Fibroblast of skin of scalp (primary cell): ENCODE results near the gene TTC23.
A peak's percentile ranks its signal among the peaks of the same experiment; 100 is the strongest.

ENCODE experiments used
- DNase-seq: peaks from one replicate; pipeline ENCODE4 v3.0.0-alpha.2; 2013

TTC23 gene

DNA sequence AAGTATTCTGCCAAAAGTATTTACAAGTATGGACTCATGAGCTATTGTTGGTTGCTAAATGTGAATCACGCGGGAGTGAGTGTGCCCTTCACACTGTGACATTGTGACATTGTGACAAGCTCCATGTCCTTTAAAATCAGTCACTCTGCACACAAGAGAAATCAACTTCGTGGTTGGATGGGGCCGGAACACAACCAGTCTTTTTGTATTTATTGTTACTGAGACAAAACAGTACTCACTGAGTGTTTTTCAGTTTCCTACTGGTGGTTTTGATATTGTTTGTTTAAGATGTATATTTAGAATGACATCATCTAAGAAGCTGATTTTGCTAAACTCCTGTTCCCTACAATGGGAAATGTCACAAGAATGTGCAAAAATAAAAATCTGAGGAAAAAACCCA, 114.2 kb downstream of the TTC23 start:
- DNase-seq: peak; percentile 19

DNA sequence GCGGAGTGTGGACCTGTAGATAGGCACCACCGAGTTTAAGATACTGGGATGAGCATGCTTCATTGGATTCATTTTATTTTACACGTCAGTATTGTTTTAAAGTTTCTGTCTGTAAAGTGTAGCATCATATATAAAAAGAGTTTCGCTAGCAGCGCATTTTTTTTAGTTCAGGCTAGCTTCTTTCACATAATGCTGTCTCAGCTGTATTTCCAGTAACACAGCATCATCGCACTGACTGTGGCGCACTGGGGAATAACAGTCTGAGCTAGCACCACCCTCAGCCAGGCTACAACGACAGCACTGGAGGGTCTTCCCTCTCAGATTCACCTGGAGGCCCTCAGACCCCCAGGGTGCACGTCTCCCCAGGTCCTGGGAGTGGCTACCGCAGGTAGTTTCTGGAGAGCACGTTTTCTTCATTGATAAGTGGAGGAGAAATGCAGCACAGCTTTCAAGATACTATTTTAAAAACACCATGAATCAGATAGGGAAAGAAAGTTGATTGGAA, 115.0 kb downstream of the TTC23 start:
- no peak for DNase-seq

DNA sequence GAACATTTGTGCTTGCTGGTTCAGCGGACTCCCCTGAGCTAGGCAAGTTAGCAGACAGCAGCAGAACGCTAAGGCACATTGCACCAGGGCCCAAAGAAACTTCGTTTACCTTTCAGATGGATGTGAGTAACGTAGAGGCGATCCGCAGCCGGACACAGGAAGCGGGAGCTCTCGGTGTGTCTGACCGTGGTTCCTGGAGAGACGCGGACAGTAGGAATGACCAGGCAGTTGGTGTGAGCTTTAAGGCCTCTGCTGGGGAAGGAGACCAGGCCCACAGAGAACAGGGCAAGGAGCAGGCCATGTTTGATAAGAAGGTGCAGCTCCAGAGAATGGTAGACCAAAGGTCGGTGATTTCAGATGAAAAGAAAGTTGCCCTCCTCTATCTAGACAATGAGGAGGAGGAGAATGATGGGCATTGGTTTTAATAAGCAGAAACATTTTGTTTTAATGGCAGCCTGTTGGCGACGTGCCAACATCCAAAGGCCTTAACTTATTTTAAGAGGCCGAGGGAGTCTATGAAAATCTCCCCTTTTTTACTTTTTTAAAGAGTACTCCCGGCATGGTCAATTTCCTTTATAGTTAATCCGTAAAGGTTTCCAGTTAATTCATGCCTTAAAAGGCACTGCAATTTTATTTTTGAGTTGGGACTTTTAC, 116.6 kb downstream of the TTC23 start:
- DNase-seq: no peak

DNA sequence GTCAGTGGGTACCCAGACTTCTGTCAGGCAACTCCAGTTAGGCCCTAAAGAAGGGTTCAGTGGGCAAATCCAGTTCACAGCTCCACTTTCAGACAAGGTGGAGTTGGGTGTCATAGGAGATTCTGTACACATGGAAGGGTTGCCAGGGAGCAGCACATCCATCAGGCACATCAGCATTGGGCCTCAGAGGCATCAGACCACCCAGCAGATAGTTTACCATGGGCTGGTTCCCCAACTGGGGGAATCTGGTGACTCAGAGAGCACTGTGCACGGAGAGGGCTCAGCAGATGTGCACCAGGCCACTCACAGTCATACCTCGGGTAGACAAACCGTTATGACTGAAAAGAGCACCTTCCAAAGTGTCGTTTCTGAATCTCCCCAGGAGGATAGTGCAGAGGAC, 117.3 kb downstream of the TTC23 start:
- DNase-seq: peak; percentile 15

DNA sequence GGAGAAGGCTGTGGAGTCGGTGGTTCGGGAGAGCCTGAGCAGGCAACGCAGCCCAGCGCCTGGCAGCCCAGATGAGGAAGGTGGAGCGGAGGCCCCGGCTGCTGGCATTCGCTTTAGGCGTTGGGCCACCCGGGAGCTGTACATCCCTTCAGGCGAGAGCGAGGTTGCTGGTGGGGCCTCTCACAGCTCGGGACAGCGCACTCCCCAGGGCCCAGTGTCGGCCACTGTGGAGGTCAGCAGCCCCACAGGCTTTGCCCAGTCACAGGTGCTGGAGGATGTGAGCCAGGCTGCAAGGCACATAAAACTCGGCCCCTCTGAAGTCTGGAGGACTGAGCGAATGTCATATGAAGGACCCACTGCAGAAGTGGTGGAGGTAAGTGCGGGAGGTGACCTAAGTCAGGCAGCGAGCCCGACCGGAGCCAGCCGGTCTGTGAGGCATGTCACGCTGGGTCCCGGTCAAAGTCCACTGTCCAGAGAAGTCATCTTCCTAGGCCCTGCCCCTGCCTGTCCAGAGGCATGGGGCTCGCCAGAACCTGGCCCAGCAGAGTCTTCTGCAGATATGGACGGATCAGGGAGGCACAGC, 117.8 kb downstream of the TTC23 start:
- DNase-seq: no peak

DNA sequence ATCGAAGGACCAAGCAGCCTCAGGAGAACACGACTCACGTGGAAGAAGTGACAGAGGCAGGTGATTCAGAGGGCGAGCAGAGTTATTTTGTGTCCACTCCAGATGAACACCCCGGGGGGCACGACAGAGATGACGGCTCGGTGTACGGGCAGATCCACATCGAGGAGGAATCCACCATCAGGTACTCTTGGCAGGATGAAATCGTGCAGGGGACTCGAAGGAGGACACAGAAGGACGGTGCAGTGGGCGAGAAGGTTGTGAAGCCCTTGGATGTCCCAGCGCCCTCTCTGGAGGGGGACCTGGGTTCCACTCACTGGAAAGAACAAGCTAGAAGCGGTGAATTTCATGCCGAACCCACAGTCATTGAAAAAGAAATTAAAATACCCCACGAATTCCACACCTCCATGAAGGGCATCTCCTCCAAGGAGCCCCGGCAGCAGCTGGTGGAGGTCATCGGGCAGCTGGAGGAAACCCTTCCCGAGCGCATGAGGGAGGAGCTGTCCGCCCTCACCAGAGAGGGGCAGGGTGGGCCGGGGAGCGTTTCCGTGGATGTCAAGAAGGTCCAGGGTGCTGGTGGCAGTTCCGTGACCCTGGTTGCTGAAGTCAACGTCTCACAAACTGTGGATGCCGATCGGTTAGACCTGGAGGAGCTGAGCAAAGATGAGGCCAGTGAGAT, 118.5 kb downstream of the TTC23 start:
- no peak for DNase-seq

DNA sequence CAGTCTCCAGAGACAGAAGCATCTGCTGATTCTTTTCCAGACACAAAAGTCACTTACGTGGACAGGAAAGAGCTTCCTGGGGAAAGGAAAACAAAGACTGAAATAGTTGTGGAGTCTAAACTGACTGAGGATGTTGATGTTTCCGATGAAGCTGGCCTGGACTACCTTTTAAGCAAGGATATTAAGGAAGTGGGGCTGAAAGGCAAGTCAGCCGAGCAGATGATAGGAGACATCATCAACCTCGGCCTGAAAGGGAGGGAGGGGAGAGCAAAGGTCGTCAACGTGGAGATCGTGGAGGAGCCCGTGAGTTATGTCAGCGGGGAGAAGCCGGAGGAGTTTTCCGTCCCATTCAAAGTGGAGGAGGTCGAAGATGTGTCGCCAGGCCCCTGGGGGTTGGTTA, 119.1 kb downstream of the TTC23 start:
- no peak for DNase-seq

DNA sequence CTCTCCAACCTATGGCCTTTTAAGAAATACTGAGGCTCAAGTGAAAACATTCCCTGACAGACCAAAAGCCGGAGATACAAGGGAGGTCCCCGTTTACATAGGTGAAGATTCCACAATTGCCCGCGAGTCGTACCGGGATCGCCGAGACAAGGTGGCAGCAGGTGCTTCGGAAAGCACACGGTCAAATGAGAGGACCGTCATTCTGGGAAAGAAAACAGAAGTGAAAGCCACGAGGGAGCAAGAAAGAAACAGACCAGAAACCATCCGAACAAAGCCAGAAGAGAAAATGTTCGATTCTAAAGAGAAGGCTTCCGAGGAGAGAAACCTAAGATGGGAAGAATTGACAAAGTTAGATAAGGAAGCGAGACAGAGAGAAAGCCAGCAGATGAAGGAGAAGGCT, 119.7 kb downstream of the TTC23 start:
- no peak for DNase-seq

DNA sequence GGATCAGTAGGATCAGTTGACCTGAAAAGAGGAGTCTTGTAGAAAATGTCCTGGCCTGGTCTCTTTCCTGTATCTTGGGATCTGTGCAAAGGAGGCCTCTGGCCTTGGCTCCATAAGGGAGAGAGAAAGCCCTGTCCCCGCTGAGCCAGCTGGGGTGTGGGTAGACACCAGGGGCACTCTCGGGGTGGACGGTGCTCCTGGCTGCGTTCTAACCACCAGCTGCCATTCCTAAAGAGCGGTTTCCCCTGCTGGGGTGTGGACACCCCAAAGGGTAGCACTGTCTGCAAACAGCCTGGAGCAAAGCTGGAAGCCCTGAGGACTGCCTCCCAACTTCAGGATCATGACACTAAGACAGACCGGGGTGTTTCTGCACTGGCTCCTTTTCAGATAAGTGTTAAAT, 121.0 kb downstream of the TTC23 start:
- no peak for DNase-seq

DNA sequence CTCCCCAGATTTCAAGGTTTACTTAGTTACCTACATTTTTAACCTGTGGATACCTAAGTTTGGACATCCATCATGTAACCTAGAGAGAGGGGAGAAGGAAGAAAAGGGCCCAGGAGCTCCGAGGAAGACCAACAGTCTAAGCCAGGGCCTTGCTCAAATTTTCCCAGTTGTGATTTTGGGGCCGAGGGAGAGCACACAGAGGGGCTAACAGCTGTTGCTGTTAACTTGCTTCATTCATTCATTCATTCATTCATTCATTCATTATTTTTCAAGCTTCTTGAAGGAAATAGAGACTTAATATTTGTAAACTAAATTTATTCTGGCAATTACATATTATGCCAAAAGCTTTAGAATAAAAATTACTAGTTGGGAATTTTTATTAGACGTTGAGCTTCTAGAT, 121.6 kb downstream of the TTC23 start:
- DNase-seq: no peak

DNA sequence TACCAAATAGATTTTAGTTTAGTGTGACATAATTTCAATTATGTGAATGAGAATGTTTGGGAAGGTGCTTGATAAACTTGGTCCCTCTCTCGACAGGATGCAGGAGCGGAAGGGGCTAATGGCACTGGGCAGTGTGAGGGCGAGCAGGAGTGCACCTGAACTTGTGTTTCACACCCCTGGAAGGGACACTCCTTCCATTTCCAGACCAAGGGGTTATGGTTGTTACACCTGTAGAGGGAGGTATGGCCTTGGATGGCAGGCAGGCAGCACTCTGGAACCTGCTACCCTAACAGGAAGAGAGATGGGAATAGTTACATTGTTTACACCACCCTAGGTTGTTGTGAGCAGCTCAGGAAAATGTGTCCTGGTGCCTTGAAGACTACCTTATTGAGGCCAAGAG, 122.5 kb downstream of the TTC23 start:
- DNase-seq: no peak

DNA sequence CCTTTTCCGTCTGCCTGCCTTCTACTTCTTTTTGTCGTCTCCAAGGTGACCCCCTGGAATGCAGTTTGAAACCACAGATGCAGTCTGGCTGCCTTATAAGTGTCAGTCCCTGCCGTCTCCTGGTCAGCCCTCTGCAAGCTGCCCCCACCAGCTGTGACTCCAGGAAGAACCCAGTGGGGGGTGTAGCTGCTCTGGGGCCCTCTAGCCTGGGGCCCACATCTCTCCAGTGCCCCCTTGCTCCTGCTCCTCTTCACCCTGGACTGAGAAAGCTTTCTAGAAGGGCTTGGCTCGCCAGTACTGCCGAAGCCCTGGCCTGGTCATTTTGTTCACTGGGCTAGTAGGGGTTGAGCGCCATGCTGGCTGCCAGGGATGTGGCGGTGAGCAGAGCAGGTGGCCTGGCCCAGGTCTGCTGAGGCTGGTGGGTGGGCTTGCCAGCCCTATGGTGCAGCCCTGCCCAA, 123.2 kb downstream of the TTC23 start:
- DNase-seq: no peak

DNA sequence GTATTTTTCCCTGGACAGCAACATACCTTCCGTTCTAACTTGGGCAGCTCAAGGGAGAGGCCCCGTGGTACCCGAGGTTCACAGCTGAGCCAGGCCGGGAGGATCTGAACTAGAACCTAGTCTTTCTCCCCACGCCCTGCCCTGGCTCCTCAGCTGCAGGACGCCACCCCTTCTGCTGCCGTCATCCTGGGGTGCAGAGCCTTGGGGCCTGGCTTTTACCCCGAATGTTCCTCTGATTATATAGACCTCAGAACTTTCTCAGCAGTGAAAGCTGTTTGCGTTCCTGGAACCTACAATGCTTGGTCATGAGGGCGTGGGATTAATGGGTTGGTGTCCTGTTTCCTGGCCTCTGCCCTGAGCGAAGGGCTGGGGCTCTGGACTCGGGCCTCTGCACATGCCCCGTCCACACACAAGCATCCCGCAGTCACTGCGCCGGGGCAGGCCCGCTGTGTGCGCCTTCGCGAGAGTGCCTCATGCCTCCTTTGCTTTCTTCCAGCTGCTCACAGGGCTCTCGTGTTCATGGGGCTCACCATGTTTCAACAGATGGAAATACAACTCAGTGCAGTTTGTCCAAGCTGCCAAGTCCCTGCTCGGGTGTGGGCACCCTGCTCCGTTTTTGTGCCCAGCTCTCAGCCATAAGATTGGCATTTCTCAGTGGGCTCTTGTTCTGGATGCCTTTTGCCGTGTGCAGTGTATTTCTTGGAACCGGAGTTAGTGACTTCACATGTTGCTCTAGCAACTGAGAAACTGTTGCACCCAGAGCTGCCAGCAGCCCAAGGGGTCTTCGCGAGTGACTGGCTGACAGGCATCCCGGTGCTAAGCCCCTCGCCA, 124.1 kb downstream of the TTC23 start:
- DNase-seq: no peak

DNA sequence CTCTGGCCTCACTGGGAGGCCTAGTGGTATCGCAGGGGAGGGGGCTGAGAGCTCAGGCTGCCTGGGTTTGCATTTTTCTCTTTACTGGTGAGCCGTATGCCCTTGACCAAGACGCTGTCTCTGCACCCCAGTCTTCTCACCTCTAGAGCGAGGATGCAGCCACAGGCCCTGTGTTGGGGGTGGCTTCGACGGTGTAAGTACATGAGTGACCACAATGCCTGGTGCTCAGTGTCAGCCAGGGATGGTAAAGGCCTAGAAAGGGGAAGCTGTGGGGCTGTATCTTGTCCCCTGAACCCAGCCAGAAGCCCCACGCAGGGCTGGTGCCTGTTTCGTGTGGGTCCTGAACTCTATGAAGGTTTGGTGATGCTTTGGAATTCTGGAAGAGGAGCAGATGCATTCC, 124.7 kb downstream of the TTC23 start:
- DNase-seq: no peak

DNA sequence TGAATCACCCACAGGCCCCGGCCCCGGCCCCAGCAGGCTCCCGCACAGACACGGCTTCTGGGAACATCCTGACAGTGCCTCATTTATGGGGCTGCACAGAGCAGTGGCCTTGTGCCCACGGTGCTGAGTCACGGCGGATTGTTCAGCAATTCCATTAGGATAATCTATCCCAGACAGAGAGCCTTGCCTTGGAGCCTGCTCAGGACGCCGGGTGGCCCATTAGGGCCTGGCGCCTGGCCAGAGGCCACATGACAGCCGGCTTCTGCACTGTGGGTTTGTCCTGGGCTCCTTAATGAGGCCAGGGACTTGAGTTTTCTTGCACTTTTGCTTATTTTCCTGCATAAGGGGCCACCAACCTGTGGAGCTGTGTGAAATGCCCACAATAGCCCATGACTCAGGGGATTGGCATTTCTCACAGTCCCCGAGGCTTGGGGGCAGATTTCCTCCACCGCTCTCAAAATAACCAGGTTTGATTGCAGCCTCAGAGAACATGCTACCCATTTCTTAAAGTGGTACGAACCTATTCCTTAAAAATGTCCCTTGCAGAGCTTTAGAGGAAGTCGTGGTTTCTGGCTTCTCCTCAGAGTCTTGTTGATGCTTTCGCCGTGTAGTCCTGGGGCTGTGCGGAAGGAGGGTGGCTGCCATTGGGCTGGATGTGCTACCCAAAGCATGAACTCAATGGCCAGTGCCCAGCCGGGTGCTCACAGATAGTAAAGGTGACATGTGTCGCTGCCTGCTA, 125.5 kb downstream of the TTC23 start:
- DNase-seq: peak; percentile 98

DNA sequence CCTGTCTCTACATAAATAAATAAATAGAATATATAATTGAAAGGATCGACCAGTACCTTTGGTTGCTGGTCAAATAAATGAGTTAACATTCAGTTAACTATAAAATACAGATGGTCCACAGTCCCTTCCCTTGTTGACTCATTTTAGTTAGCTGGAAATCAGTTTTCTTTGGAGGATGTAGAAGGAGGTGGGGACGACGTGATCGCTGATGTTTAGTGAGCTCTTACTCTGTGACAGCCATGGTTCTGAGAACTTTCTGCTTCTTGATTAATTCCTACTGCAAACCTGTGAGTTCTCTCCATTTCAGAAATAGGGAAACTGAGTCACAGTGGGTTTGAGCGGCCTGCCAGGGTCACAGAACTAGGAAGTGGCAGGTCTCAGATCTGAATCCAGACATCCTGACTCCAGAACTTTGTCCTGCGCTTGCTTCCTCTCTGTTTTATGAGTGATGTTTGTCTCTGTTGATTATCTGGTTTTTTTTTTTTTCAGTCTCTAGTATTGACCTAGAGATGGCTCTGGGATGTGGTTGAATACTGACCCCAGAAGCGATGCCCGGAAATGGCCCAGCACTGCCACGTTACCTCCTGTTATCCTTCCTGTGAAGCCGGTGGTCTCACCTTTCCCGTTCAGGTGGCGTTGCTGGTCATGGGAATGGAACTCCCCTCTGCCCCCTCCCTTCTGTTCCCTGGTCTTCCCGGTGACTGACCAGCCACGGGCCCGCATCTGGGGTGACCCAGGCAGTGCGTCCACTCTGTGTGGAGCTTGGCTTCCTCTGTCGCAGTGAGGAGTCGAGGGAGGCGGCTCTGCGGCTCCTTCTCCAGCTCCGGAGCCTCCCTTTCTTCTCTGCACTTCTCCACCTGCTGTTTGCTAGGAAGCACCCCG, 126.3 kb downstream of the TTC23 start:
- no peak for DNase-seq

DNA sequence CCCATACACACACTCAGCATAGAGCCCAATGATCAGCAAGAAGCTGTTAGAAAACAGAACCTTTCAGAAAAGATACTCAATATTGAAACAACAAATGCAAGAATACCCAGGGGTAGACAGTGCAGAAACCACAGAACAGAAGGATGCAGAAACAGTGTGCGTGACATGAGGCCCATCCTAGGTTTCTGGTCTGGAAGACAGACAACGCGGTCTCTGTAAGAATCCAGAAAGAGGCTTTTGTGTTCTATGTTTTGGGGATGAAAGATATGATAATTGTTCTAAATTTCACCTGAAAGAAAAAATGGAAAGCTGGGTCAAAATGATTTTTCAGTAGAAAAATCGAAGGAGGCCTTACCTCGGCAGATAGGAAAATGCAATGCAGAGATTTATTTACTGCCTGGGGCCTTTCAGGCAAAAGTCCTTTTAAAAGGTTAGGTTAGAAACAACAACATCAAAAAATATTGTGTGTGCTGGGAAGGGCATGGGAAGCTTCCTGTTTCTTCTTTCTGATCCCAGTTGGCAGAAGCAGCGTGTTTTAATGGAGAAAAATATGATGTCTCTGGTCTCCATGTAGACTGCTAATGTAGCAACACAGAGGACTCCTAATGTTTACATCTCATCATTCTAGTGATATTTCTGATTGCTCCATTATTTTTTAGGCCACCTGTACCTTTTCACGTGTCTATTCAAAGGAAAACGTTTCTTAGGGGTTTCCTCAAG, 127.5 kb downstream of the TTC23 start:
- DNase-seq: no peak

DNA sequence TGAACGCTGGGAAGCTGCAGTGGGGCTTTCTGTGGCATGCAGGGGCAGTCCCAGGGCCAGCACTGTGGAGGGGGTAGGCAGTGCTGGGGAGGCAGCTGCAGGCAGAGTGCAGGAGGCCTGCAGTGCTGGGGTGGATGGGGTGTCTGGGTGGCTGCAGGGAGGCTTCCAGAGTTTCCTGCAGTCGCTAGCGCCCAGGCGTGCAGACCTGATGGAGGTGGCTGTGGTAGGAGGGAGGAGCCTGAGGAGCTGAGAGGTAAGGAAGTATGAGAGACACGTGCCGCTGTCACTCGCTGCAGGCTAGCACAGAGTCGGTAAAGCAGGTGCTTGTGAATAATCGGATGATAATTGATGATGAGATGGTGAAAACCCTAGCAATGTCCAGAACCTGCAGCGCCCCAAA, 128.2 kb downstream of the TTC23 start:
- no peak for DNase-seq

DNA sequence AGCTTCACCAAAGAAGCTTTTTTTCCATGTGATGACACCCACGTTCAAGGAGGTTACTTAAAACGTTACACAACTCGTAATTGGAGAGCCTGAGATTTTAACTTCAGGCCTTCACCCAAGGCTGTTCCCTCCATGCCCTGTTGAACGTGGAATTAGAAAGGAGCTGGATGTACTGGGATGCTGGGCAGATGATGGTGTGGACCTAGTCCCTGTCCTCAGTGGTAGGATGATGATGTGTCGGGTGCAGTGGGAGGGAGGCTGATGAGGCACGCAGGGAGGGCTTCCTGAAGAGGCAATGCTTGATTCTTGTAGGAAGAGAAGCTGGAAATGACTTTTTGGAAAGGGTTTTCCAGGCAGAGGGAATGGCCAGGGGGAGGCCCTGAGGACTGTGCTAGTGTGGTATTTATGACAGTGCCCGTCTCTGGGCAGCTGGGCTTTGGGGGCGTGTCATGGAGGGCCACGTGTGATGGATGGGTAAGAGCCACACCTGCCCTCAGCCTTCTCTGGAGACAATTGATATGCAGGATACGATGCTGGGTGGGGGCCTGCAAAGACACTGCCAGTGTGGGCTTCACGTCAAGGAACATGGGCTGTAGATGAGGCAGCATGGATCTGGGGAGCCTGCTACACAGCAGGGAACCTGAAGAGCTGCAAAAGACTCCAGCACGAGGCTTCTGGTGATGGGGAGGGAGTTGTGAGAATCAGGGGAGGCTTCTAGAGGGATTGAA, 129.2 kb downstream of the TTC23 start:
- no peak for DNase-seq
